Lung (tissue), 12 donors: Measurements from ENCODE around the gene SPRED1. TPM values are rescaled to one million over a fixed set of nuclear protein-coding genes. Genes with fewer than 3 reads are reported as not detected.
"Not testable (repeated sequence)": the region's sequence is repeated elsewhere in the genome, so short reads cannot be mapped to it uniquely, and the experiment has no call there.

Source experiments
- ATAC-seq: fragments of 200-7000 bp; cut with Tn5 transposase; one replicate; pipeline ENCODE4 v1.9.1; 2020; ENCODE audit warnings: moderate number of reproducible peaks; ENCODE audit not compliant: insufficient read depth, low FRiP score
- DNase-seq, 3 donors: peaks; one replicate each; pipeline ENCODE4 v3.0.0-alpha.2; 2013 to 2017
- H3K27ac ChIP-seq, 2 donors: one replicate each; pipeline ENCODE4 v1.5.1; 2013; ENCODE audit warnings: mild to moderate bottlenecking in 2 of 2, moderate library complexity in 2 of 2, control low read depth in 1 of 2, inconsistent platforms in 1 of 2, low read depth in 1 of 2, low read length in 1 of 2
- H3K27me3 ChIP-seq, 3 donors: one replicate each; pipeline ENCODE4 v1.5.1; 2013; ENCODE audit warnings: low read length in 2 of 3; ENCODE audit not compliant: control insufficient read depth in 3 of 3, insufficient read depth in 3 of 3
- H3K36me3 ChIP-seq, 4 donors: one replicate each; pipeline ENCODE4 v1.5.1; 2013; ENCODE audit warnings: low read length in 4 of 4, mild to moderate bottlenecking in 1 of 4, moderate library complexity in 1 of 4; ENCODE audit not compliant: control insufficient read depth in 4 of 4, insufficient read depth in 4 of 4
- H3K4me1 ChIP-seq, 5 donors: one replicate each; pipeline ENCODE4 v1.5.1; 2013; ENCODE audit warnings: low read length in 5 of 5, mild to moderate bottlenecking in 2 of 5, moderate library complexity in 1 of 5; ENCODE audit not compliant: control insufficient read depth in 5 of 5, insufficient read depth in 5 of 5
- H3K4me3 ChIP-seq: one replicate; pipeline ENCODE4 v1.5.1; 2013; ENCODE audit warnings: mild to moderate bottlenecking, control low read depth, moderate library complexity
- H3K9ac ChIP-seq, 2 donors: one replicate each; pipeline ENCODE4 v1.5.1; 2013; ENCODE audit warnings: low read length in 2 of 2, control low read depth in 1 of 2; ENCODE audit not compliant: insufficient read depth in 1 of 2
- H3K9me3 ChIP-seq, 4 donors: one replicate each; pipeline ENCODE4 v1.5.1; 2013; ENCODE audit warnings: low read length in 3 of 4, mild to moderate bottlenecking in 1 of 4, moderate library complexity in 1 of 4; ENCODE audit not compliant: control insufficient read depth in 4 of 4, insufficient read depth in 3 of 4
- WGBS, 2 donors: extraction: QIAGEN DNeasy Blood & Tissue Kit; methylation state at CpG; one replicate each; pipeline ENCODE4 v1.1.7; 2013; 5-methylcytosine and 5-hydroxymethylcytosine counted together
- polyA plus RNA-seq, 2 donors: library from polyadenylated mRNA; stranded (reverse); fragments of 200-250 nt; gene quantifications; one replicate each; pipeline ENCODE4 v1.2.1, GENCODE V29; 2013
- total RNA-seq, 2 donors: library from RNA; depleted of rRNA in 1 of 2; stranded (reverse); fragments of >200 nt in 1 of 2; gene quantifications; one replicate each; pipeline ENCODE4 v1.2.1, GENCODE V29; 2014 to 2021
- TF ChIP-seq, protein P1 (sequence below): IDR thresholded peaks from 2 replicates; pipeline ENCODE4 v1.5.1; 2012; ENCODE audit warnings: mild to moderate bottlenecking; ENCODE audit errors: control extremely low read depth, extremely low read depth
- donor health status: control.
- donor health status: control.
- donor health status: Bipolar disorder and iron deficiency.
- donor health status: healthy.
- donor health status: DM: yes; HTN: yes; CAD: no.

SPRED1 gene
- total and polyA plus RNA-seq, 4 donors, result 7.9 to 61.1 (median 31.0) TPM

DNA sequence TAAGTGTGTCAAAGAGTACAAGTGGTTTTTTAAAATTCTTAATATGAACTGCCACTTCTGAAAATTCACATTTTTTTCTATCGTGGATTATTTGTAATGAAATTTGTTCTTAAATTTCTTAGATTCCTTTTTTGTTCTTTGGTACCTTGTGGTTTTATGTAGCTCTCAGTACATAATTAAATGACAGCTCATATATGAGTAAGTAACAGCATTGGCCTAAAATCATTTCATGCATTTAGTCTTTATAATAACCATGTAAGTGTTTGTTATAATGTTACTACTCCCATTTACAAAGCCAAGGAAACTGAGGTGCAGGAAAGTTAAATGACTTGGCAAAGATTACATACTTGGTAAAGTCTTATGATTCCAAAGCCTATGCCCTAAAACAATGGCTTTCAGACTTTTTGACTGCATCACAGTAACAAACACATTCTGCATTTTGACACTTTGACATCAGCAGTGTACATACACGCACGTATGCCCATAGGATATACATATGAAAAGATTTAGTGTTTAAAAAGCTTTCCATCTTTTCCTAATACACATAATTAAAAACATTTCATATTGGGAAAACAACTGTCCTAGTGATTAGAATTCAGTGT is 14.9 kb downstream of the SPRED1 start:
- Histone ChIP-seq H3K4me3 (no peak overlapping the region), H3K4me1 (peaks cover 2 to 22% (median 5%) of the 10 kb centered on the region in 5 donors), H3K9ac (no peak overlapping the region), H3K9me3 (no peaks in the 10 kb centered on the region), H3K27me3 (no peaks in the 10 kb centered on the region), H3K27ac (no peak overlapping the region), H3K36me3 (peaks cover 0 to 14% (median 1%) of the 10 kb centered on the region in 4 donors)
- no peak for ATAC-seq
- TF ChIP-seq, protein P1, sequence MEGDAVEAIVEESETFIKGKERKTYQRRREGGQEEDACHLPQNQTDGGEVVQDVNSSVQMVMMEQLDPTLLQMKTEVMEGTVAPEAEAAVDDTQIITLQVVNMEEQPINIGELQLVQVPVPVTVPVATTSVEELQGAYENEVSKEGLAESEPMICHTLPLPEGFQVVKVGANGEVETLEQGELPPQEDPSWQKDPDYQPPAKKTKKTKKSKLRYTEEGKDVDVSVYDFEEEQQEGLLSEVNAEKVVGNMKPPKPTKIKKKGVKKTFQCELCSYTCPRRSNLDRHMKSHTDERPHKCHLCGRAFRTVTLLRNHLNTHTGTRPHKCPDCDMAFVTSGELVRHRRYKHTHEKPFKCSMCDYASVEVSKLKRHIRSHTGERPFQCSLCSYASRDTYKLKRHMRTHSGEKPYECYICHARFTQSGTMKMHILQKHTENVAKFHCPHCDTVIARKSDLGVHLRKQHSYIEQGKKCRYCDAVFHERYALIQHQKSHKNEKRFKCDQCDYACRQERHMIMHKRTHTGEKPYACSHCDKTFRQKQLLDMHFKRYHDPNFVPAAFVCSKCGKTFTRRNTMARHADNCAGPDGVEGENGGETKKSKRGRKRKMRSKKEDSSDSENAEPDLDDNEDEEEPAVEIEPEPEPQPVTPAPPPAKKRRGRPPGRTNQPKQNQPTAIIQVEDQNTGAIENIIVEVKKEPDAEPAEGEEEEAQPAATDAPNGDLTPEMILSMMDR, result no peak
- WGBS, 2 donors, result 80 to 93% methylated on average over 3 of the region's 3 CpGs
- no peak for DNase-seq

- H3K27me3 ChIP-seq, result no peaks in the 10 kb centered on the region
- peaks cover 0 to 14% (median 1%) of the 10 kb centered on the region in 4 donors for H3K36me3 ChIP-seq
- TF ChIP-seq, protein P1, result no peak
- no peak overlapping the region for H3K4me3 ChIP-seq
- H3K9ac ChIP-seq, result no peak overlapping the region
- H3K4me1 ChIP-seq, result peaks cover 2 to 31% (median 6%) of the 10 kb centered on the region in 5 donors
- ATAC-seq (no peak), DNase-seq (no peak)
- H3K9me3 ChIP-seq, result no peaks in the 10 kb centered on the region
- no peak overlapping the region for H3K27ac ChIP-seq
Observed at GRCh38 chr15:38271144-38271543, 18.5 kb downstream of the SPRED1 start.

DNA sequence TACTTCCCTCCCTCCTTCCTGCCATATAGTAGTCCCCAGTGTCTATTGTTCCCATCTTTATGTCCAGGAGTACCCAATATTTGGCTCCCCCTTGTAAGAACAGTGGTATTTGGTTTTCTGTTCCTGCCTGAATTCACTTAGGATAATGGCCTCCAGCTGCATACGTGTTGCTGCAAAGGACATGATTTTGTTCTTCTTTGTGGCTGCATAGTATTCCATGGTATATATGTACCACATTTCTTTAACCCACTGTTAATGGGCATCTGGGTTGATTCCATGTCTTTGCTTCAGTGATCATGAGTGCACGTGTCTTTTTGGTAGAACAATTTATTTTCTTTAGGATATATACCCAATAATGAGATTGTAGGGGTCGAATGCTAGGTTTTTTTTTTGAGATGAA is 19.3 kb downstream of the SPRED1 start:
- Histone ChIP-seq H3K27me3 (no peaks in the 10 kb centered on the region), H3K27ac (no peak overlapping the region), H3K36me3 (peaks cover 0 to 14% (median 1%) of the 10 kb centered on the region in 4 donors), H3K4me1 (peaks cover 0 to 25% (median 6%) of the 10 kb centered on the region in 5 donors), H3K4me3 (no peak overlapping the region), H3K9ac (no peak overlapping the region), H3K9me3 (no peaks in the 10 kb centered on the region)
- TF ChIP-seq, protein P1, result no peak
- 97 to 98% methylated on average over 3 of the region's 3 CpGs for WGBS, 2 donors
- DNase-seq (no peak), ATAC-seq (no peak)

DNA sequence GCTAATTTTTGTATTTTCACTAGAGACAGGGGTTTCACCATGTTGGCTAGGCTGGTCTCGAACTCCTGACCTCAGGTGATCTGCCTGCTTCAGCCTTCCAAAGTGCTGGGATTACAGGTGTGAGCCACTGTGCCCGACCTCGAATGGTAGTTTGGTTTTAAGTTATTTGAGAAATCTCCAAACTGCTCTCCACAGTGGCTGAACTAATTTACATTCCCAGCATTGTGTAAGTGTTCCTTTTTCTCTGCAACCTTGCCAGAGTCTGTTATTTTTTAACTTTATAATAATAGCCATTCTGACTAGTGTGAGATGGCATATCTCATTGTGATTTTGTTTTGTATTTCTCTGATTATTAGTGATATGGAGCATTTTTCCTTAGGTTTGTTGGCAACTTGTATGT is 19.8 kb downstream of the SPRED1 start:
- H3K9me3 ChIP-seq, H3K9ac ChIP-seq, H3K27ac ChIP-seq, H3K4me3 ChIP-seq, H3K27me3 ChIP-seq, ATAC-seq, DNase-seq: not testable (repeated sequence)
- Histone ChIP-seq H3K36me3 (peaks cover 0 to 14% (median 1%) of the 10 kb centered on the region in 4 donors), H3K4me1 (peaks cover 0 to 22% (median 6%) of the 10 kb centered on the region in 5 donors)
- WGBS, 2 donors, result 76 to 85% methylated on average over 3 of the region's 3 CpGs
